Spleen (tissue), 7 donors: ENCODE results near the gene ATG7.

Experiments
- POLR2A ChIP-seq, 3 donors: fragments of 450-650 bp; IDR thresholded peaks; one replicate each; pipeline ENCODE4 v1.5.1; 2017; ENCODE audit warnings: antibody characterized with exemption in 3 of 3, mild to moderate bottlenecking in 1 of 3
- POLR2AphosphoS5 ChIP-seq, 3 donors: sonication (generic); formaldehyde crosslinking; IDR thresholded peaks; one replicate each; pipeline ENCODE4 v1.5.1; 2017; ENCODE audit warnings: antibody characterized with exemption in 3 of 3
- TF ChIP-seq, protein P1 (sequence below), 11 experiments: fragments of 200-600 bp in 7 of 11; fragments of 450-650 bp in 4 of 11; sonication (generic) in 4 of 11; IDR thresholded peaks in 8 of 11; conservative IDR thresholded peaks in 3 of 11; 1 replicate in 7 of 11; 2 replicates in 4 of 11; pipeline versions ENCODE4 v1.4.0 to v1.8.0; 2016 to 2021; ENCODE audit warnings: antibody characterized with exemption in 11 of 11, inconsistent platforms in 4 of 11, mild to moderate bottlenecking in 1 of 11
- donor health status: DM: no; HTN: no; CAD: no; lungs with moderate emphysema.
- donor health status: DM: no; HTN: no; CAD: no.
- donor health status: DM: no; HTN: no; CAD: no.

- TF ChIP-seq, protein P1, sequence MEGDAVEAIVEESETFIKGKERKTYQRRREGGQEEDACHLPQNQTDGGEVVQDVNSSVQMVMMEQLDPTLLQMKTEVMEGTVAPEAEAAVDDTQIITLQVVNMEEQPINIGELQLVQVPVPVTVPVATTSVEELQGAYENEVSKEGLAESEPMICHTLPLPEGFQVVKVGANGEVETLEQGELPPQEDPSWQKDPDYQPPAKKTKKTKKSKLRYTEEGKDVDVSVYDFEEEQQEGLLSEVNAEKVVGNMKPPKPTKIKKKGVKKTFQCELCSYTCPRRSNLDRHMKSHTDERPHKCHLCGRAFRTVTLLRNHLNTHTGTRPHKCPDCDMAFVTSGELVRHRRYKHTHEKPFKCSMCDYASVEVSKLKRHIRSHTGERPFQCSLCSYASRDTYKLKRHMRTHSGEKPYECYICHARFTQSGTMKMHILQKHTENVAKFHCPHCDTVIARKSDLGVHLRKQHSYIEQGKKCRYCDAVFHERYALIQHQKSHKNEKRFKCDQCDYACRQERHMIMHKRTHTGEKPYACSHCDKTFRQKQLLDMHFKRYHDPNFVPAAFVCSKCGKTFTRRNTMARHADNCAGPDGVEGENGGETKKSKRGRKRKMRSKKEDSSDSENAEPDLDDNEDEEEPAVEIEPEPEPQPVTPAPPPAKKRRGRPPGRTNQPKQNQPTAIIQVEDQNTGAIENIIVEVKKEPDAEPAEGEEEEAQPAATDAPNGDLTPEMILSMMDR (IDR thresholded peaks at IDR 0.05 in 8 of 11, conservative IDR thresholded peaks at IDR 0.05 in 3 of 11): no peak
- no peak for TF ChIP-seq POLR2AphosphoS5 (IDR thresholded peaks at IDR 0.05)
- no peak for TF ChIP-seq POLR2A (IDR thresholded peaks at IDR 0.05)
These were observed 266.4 kb downstream of the ATG7 start for GRCh38 chr3:11538581-11538980.
